Hematopoietic multipotent progenitor cell treated with erythropoietin and hydrocortisone succinate and interleukin-3 and kit ligand, for 17 days (in vitro differentiated cells): ENCODE measurements around the gene NCLN.
"Not testable (repeated sequence)": the region's sequence is repeated elsewhere in the genome, so short reads cannot be mapped to it uniquely, and the experiment has no call there.

Experiments
- DNase-seq: peaks from one replicate; pipeline ENCODE4 v3.0.0-alpha.2; 2015; ENCODE audit warnings: low spot score

The NCLN gene

GRCh38 chr19:3198901-3199700 is 13.4 kb downstream of the NCLN start:
- DNase-seq = no peak

- no peak for DNase-seq
Measured at GRCh38 chr19:3201072-3201700, 15.5 kb downstream of the NCLN start.

- no peak for DNase-seq
Measured at GRCh38 chr19:3201911-3202310, 16.2 kb downstream of the NCLN start.

DNA sequence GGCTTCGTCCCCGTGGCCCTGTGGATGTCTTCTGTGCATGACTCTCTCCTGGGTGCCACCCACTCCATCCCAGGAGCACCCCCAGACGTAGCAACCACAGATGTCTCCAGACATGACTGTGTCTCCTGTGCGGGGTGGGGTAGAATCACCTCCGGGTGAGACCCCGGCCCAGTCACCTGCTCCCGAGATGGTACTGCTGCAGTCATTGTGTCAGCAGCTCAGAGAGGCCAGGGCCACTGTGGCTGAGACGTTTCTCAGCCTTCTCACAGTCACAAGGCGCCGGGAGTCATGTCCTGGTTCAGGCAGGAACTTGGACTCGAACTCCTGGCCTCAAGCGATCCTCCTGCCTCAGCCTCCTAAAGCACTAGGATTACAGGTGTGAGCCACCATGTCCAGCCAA is 16.6 kb downstream of the NCLN start:
- no peak for DNase-seq

GRCh38 chr19:3202895-3203294 is 17.2 kb downstream of the NCLN start:
- DNase-seq = not testable (repeated sequence)

DNA sequence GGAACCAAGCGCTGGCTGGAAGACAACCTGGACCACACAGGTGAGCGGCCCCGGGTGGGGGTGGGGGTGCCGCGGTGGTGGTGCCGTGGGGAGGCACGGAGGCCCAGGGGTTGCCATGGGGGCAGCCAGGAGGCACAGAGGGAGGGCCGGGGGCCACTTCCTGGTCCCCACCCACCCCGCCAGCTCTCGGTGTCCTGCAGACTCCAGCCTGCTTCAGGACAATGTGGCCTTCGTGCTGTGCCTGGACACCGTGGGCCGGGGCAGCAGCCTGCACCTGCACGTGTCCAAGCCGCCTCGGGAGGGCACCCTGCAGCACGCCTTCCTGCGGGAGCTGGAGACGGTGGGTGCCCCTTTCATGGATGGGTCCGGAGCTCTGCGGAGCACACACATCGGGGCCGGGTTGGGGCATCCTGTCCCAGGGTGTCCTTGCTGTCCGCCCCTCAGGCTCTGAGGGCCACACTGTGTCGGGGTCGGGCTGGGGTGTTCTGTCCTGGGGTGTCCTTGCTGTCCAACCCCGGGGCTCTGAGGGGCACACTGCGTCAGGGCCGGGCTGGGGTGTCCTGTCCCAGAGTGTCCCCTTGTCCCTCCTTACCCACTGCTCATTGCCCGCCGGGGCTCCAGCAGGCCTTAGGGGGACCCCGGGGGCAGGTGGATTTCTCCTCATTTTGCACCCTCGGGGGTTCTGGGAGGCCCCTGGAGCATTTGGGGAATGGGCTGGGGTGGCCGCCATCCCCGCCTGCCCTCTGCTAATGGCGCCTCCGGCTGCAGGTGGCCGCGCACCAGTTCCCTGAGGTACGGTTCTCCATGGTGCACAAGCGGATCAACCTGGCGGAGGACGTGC is 18.3 kb downstream of the NCLN start:
- no peak for DNase-seq

DNA sequence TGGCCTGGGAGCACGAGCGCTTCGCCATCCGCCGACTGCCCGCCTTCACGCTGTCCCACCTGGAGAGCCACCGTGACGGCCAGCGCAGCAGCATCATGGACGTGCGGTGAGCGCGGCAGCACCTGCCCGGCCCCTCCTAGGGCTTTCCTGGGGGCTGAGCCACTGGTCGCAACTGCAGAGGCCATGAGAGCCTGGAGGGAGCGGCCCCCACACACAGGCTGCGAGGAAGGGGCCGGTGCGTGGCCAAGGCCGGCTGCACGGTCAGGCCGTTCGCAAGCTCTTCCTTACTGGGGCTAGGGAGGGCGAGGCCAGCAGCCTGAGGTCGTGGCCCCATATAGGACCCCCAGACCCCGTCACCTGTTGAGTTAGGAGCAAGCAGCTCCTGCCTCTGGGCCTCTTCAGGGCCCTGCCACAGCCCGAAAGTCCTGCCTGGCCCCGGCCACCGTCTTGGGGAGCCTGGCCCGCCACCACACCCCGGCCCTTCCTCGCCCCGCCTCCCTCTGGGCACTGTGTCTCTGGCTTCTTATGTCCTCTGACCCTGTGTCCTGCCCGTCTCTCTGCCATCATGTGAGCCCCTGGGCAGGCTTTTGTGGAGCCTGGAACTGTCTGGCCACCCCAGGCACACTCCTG is 19.0 kb downstream of the NCLN start:
- DNase-seq = no peak

GRCh38 chr19:3206216-3206953 is 20.7 kb downstream of the NCLN start:
- DNase-seq = no peak

DNA sequence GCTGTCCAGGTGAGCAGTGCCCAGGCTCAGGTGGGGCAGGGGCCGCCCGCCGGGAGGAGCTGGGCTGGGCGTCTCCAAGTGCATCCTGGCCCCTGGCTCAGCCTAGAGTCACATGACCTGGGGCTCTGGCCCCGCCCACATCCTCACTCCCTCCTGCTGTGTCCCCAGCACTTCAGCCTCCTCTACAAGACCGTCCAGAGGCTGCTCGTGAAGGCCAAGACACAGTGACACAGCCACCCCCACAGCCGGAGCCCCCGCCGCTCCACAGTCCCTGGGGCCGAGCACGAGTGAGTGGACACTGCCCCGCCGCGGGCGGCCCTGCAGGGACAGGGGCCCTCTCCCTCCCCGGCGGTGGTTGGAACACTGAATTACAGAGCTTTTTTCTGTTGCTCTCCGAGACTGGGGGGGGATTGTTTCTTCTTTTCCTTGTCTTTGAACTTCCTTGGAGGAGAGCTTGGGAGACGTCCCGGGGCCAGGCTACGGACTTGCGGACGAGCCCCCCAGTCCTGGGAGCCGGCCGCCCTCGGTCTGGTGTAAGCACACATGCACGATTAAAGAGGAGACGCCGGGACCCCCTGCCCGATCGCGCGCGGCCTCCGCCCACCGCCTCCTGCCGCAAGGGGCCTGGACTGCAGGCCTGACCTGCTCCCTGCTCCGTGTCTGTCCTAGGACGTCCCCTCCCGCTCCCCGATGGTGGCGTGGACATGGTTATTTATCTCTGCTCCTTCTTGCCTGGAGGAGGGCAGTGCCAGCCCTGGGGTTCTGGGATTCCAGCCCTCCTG is 21.9 kb downstream of the NCLN start:
- no peak for DNase-seq

DNA sequence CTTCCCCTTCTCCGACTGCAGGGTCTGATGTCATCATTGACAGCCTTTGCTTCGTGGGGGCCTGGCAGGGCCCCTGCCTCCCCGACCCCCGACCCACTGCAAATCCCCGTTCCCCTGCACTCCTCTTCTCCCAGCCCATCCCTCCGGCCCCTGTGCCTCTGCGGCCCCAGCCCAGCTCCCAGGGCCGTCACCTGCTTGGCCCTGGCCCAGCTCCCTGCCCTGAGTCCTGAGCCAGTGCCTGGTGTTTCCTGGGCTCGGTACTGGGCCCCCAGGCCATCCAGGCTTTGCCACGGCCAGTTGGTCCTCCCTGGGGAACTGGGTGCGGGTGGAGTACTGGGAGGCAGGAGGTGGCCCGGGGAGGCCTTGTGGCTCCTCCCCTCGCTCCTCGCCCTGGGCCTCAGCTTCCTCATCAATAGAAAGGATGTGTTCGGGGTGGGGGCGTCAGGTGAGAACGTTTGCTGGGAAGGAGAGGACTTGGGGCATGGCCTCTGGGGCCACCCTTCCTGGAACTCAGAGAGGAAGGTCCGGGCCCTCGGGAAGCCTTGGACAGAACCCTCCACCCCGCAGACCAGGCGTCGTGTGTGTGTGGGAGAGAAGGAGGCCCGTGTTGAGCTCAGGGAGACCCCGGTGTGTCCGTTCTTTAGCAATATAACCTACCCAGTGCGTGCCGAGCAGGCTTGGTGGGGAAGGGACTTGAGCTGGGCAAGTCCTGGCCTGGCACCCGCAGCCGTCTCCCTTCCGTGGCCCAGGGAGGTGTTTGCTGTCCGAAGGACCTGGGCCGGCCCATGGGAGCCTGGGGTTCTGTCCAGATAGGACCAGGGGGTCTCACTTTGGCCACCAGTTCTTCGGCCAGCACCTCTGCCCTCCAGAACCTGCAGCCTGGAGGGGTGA is 22.8 kb downstream of the NCLN start:
- DNase-seq = no peak

GRCh38 chr19:3210347-3211017 is 24.8 kb downstream of the NCLN start:
- DNase-seq = peak; percentile 67

GRCh38 chr19:3211191-3211590 is 25.5 kb downstream of the NCLN start:
- no peak for DNase-seq

DNA sequence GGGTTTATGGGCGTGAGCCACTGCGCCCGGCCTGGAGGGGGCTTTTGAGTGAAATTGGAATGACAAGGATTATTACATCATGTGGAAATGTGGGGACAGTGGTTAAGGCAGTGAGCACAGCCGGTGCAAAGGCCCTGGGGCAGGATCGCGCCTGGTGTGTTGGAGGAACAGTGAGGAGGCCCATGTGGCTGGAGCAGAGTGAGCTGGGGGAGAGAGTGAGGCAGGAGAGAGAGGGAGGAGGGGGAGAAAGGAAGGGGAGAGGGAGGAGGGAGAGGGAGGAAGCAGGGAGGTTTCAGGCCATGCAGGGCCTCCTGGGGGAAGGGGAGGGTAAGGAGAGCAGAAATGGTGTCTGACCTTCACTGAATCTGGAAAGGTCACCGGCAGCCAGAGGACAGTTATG is 27.4 kb downstream of the NCLN start:
- no peak for DNase-seq

GRCh38 chr19:3216874-3217273 is 31.1 kb downstream of the NCLN start:
- DNase-seq = no peak

DNA sequence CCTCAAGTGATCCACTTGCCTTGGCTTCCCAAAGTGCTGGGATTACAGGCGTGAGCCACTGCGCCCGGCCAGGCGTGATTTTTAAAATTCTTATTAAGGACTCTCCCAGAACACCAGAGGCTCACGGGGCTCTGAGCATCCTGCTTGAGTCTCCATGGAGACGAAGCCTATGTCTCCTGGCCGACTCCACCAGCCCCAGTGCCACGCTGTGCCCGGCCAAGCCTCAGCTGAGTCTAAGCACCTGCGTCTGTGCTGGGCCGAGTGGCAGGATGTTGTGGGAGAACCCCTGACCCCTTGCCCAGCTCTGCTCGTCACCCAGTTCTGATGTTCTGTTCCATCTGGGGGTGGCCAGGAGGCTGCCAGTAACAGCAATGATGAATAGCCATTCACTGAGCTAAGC is 34.8 kb downstream of the NCLN start:
- DNase-seq = no peak

- not testable (repeated sequence) for DNase-seq
Measured at GRCh38 chr19:3221576-3221975, 35.8 kb downstream of the NCLN start.

GRCh38 chr19:3222709-3223108 is 37.0 kb downstream of the NCLN start:
- DNase-seq = no peak

- peak; percentile 37 for DNase-seq
Measured at GRCh38 chr19:3224346-3225168, 38.8 kb downstream of the NCLN start, which contains the start of gene CELF5. Gene CELF5, plus strand, starts transcription at chr19:3224661. Its CDS starts 79 bp downstream, at chr19:3224740.
